Activated naive CD8-positive, alpha-beta T cell treated with anti-CD3 and anti-CD28 coated beads, Interleukin-2, amount 50 U/mL, for 24 hours (primary cell): ENCODE data around the gene VIPAS39.

ENCODE experiments used
- ATAC-seq: fragments of 150-1000 bp; cut with Tn5 transposase; one replicate; pipeline ENCODE4 v1.10.0; 2021
- DNase-seq: peaks from one replicate; pipeline ENCODE4 v3.0.0; 2021
- H3K27ac Mint-ChIP-seq: one replicate; pipeline ENCODE4 v1.8.0; 2021; ENCODE audit warnings: mild to moderate bottlenecking, mixed read lengths
- H3K27me3 Mint-ChIP-seq: one replicate; pipeline ENCODE4 v1.8.0; 2021; ENCODE audit warnings: mixed read lengths
- H3K36me3 Mint-ChIP-seq: one replicate; pipeline ENCODE4 v1.8.0; 2021; ENCODE audit warnings: low read depth, mixed read lengths
- H3K4me1 Mint-ChIP-seq: one replicate; pipeline ENCODE4 v1.8.0; 2021; ENCODE audit warnings: mixed read lengths
- H3K4me3 Mint-ChIP-seq: one replicate; pipeline ENCODE4 v1.8.0; 2021; ENCODE audit warnings: mild to moderate bottlenecking, moderate library complexity, mixed read lengths
- H3K9me3 Mint-ChIP-seq: one replicate; pipeline ENCODE4 v1.8.0; 2021; ENCODE audit warnings: mixed read lengths

The VIPAS39 gene

GRCh38 chr14:77482422-77482821 is 25.0 kb upstream of the VIPAS39 start:
- DNase-seq = no peak
- Mint-ChIP-seq H3K27me3 (no peaks in the 10 kb centered on the region), H3K36me3 (no peaks in the 10 kb centered on the region), H3K4me3 (no peak overlapping the region), H3K9me3 (no peaks in the 10 kb centered on the region), H3K27ac (no peak overlapping the region), H3K4me1 (no peaks in the 10 kb centered on the region)
- ATAC-seq = no peak

- peak; percentile 22 for ATAC-seq
- H3K27me3 Mint-ChIP-seq = no peaks in the 10 kb centered on the region
- H3K9me3 Mint-ChIP-seq = no peaks in the 10 kb centered on the region
- H3K36me3 Mint-ChIP-seq = no peaks in the 10 kb centered on the region
- H3K4me3 Mint-ChIP-seq = no peak overlapping the region
- no peak overlapping the region for H3K27ac Mint-ChIP-seq
- H3K4me1 Mint-ChIP-seq = no peaks in the 10 kb centered on the region
- no peak for DNase-seq
Measured at GRCh38 chr14:77478796-77479195, 21.4 kb upstream of the VIPAS39 start.

GRCh38 chr14:77478029-77478428 is 20.6 kb upstream of the VIPAS39 start:
- ATAC-seq = no peak
- Mint-ChIP-seq H3K27me3 (no peaks in the 10 kb centered on the region), H3K9me3 (no peaks in the 10 kb centered on the region), H3K4me1 (no peaks in the 10 kb centered on the region), H3K27ac (no peak overlapping the region), H3K36me3 (no peaks in the 10 kb centered on the region), H3K4me3 (no peak overlapping the region)
- no peak for DNase-seq

GRCh38 chr14:77475432-77476115 is 18.2 kb upstream of the VIPAS39 start:
- no peak for DNase-seq
- no peak for ATAC-seq
- no peak overlapping the region for H3K4me3 Mint-ChIP-seq
- no peaks in the 10 kb centered on the region for H3K36me3 Mint-ChIP-seq
- no peaks in the 10 kb centered on the region for H3K9me3 Mint-ChIP-seq
- no peaks in the 10 kb centered on the region for H3K4me1 Mint-ChIP-seq
- no peaks in the 10 kb centered on the region for H3K27me3 Mint-ChIP-seq
- H3K27ac Mint-ChIP-seq = no peak overlapping the region

GRCh38 chr14:77474479-77475177 is 17.2 kb upstream of the VIPAS39 start:
- no peaks in the 10 kb centered on the region for H3K27me3 Mint-ChIP-seq
- no peak overlapping the region for H3K27ac Mint-ChIP-seq
- no peaks in the 10 kb centered on the region for H3K9me3 Mint-ChIP-seq
- DNase-seq (no peak), ATAC-seq (no peak)
- H3K36me3 Mint-ChIP-seq = peaks cover 2% of the 10 kb centered on the region
- no peak overlapping the region for H3K4me3 Mint-ChIP-seq
- H3K4me1 Mint-ChIP-seq = no peaks in the 10 kb centered on the region

GRCh38 chr14:77473921-77474320 is 16.5 kb upstream of the VIPAS39 start:
- no peak for ATAC-seq
- no peak for DNase-seq
- Mint-ChIP-seq H3K4me1 (no peaks in the 10 kb centered on the region), H3K27me3 (no peaks in the 10 kb centered on the region), H3K36me3 (peaks cover 9% of the 10 kb centered on the region), H3K27ac (no peak overlapping the region), H3K4me3 (no peak overlapping the region), H3K9me3 (no peaks in the 10 kb centered on the region)

GRCh38 chr14:77470224-77470870 is 12.9 kb upstream of the VIPAS39 start:
- DNase-seq = no peak
- no peak for ATAC-seq
- H3K9me3 Mint-ChIP-seq = no peaks in the 10 kb centered on the region
- H3K27me3 Mint-ChIP-seq = no peaks in the 10 kb centered on the region
- H3K27ac Mint-ChIP-seq = no peak overlapping the region
- H3K4me3 Mint-ChIP-seq = no peak overlapping the region
- no peaks in the 10 kb centered on the region for H3K4me1 Mint-ChIP-seq
- peaks cover 38% of the 10 kb centered on the region for H3K36me3 Mint-ChIP-seq

GRCh38 chr14:77469539-77469938 is 12.1 kb upstream of the VIPAS39 start:
- DNase-seq = no peak
- peaks cover 46% of the 10 kb centered on the region for H3K36me3 Mint-ChIP-seq
- no peaks in the 10 kb centered on the region for H3K27me3 Mint-ChIP-seq
- H3K9me3 Mint-ChIP-seq = no peaks in the 10 kb centered on the region
- H3K4me3 Mint-ChIP-seq = no peak overlapping the region
- no peaks in the 10 kb centered on the region for H3K4me1 Mint-ChIP-seq
- no peak overlapping the region for H3K27ac Mint-ChIP-seq
- ATAC-seq = no peak

GRCh38 chr14:77469067-77469505 is 11.7 kb upstream of the VIPAS39 start:
- Mint-ChIP-seq H3K27ac (peak overlapping the region; percentile 52), H3K4me1 (no peaks in the 10 kb centered on the region), H3K36me3 (peaks cover 48% of the 10 kb centered on the region), H3K27me3 (no peaks in the 10 kb centered on the region), H3K4me3 (no peak overlapping the region), H3K9me3 (no peaks in the 10 kb centered on the region)
- DNase-seq (no peak), ATAC-seq (no peak)

GRCh38 chr14:77467801-77468200 is 10.4 kb upstream of the VIPAS39 start:
- Mint-ChIP-seq H3K4me3 (no peak overlapping the region), H3K4me1 (peaks cover 3% of the 10 kb centered on the region)
- no peak for ATAC-seq

GRCh38 chr14:77459072-77459723 is 1.8 kb upstream of the VIPAS39 start:
- Mint-ChIP-seq H3K36me3 (peaks cover 47% of the 10 kb centered on the region), H3K27me3 (no peaks in the 10 kb centered on the region), H3K4me3 (peak overlapping the region; percentile 100), H3K27ac (peak overlapping the region; percentile 100), H3K9me3 (no peaks in the 10 kb centered on the region), H3K4me1 (peaks cover 40% of the 10 kb centered on the region)
- ATAC-seq (no peak), DNase-seq (peak; percentile 76)

More at GRCh38 chr14:77467801-77468200, 10.4 kb upstream of the VIPAS39 start:
- no peaks in the 10 kb centered on the region for H3K9me3 Mint-ChIP-seq
- DNase-seq = no peak
- no peak overlapping the region for H3K27ac Mint-ChIP-seq
- no peaks in the 10 kb centered on the region for H3K27me3 Mint-ChIP-seq
- H3K36me3 Mint-ChIP-seq = peaks cover 57% of the 10 kb centered on the region

GRCh38 chr14:77458249-77458950 is 999 bp upstream of the VIPAS39 start:
- H3K4me1 Mint-ChIP-seq = peaks cover 36% of the 10 kb centered on the region
- no peaks in the 10 kb centered on the region for H3K27me3 Mint-ChIP-seq
- peak overlapping the region; percentile 100 for H3K4me3 Mint-ChIP-seq
- no peaks in the 10 kb centered on the region for H3K9me3 Mint-ChIP-seq
- H3K27ac Mint-ChIP-seq = peak overlapping the region; percentile 100
- ATAC-seq (peak; percentile 25), DNase-seq (peak; percentile 48)
- H3K36me3 Mint-ChIP-seq = peaks cover 43% of the 10 kb centered on the region

GRCh38 chr14:77457115-77457521 is 283 bp downstream of the VIPAS39 start:
- Mint-ChIP-seq H3K27me3 (no peaks in the 10 kb centered on the region), H3K9me3 (no peaks in the 10 kb centered on the region), H3K4me1 (peaks cover 36% of the 10 kb centered on the region), H3K27ac (peak overlapping the region; percentile 100), H3K36me3 (peaks cover 38% of the 10 kb centered on the region), H3K4me3 (peak overlapping the region; percentile 100)
- peak; percentile 0 for ATAC-seq
- no peak for DNase-seq

- Mint-ChIP-seq H3K9me3 (no peaks in the 10 kb centered on the region), H3K36me3 (peaks cover 33% of the 10 kb centered on the region), H3K4me3 (peak overlapping the region; percentile 100), H3K27ac (no peak overlapping the region), H3K4me1 (peaks cover 29% of the 10 kb centered on the region), H3K27me3 (no peaks in the 10 kb centered on the region)
- ATAC-seq (no peak), DNase-seq (no peak)
Measured at GRCh38 chr14:77455966-77456640, 1.3 kb downstream of the VIPAS39 start.
